AG10803 (cell line): ENCODE results near the gene ASF1B.

ENCODE experiments used
- DNase-seq: peaks from one replicate; pipeline ENCODE4 v3.0.0; 2010; ENCODE audit warnings: low read depth
- H3K4me3 ChIP-seq: 2 replicates; pipeline ENCODE4 v1.5.1; 2011; ENCODE audit warnings: mild to moderate bottlenecking, low read length, control low read depth
- TF ChIP-seq, protein P1 (sequence below): conservative IDR thresholded peaks from 2 replicates; pipeline ENCODE4 v1.5.1; 2011; ENCODE audit warnings: mild to moderate bottlenecking, low read length, control low read depth, inconsistent platforms

ASF1B gene

DNA sequence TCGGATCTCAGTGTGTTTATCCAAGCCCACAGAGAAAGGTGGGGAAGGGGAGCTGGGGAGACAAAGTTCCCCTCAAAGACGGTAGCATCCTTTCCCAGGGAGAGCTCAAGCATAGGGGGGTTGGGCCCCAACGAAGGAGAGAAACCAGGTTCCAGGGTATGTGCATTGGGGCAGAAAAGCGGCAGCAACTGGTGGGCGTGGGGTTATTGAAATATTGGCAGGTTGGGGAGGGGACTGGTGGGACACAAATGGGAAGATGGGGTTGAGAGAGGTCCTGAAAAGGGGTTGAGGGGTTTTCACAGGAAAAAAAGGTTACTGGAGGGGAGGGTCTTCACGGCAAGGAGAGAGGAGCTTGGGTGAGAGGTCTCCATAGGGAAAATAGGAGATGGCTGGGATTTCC, 1.0 kb downstream of the ASF1B start:
- H3K4me3 ChIP-seq: peak overlapping the region; percentile 71
- TF ChIP-seq, protein P1, sequence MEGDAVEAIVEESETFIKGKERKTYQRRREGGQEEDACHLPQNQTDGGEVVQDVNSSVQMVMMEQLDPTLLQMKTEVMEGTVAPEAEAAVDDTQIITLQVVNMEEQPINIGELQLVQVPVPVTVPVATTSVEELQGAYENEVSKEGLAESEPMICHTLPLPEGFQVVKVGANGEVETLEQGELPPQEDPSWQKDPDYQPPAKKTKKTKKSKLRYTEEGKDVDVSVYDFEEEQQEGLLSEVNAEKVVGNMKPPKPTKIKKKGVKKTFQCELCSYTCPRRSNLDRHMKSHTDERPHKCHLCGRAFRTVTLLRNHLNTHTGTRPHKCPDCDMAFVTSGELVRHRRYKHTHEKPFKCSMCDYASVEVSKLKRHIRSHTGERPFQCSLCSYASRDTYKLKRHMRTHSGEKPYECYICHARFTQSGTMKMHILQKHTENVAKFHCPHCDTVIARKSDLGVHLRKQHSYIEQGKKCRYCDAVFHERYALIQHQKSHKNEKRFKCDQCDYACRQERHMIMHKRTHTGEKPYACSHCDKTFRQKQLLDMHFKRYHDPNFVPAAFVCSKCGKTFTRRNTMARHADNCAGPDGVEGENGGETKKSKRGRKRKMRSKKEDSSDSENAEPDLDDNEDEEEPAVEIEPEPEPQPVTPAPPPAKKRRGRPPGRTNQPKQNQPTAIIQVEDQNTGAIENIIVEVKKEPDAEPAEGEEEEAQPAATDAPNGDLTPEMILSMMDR: no peak
- no peak for DNase-seq

DNA sequence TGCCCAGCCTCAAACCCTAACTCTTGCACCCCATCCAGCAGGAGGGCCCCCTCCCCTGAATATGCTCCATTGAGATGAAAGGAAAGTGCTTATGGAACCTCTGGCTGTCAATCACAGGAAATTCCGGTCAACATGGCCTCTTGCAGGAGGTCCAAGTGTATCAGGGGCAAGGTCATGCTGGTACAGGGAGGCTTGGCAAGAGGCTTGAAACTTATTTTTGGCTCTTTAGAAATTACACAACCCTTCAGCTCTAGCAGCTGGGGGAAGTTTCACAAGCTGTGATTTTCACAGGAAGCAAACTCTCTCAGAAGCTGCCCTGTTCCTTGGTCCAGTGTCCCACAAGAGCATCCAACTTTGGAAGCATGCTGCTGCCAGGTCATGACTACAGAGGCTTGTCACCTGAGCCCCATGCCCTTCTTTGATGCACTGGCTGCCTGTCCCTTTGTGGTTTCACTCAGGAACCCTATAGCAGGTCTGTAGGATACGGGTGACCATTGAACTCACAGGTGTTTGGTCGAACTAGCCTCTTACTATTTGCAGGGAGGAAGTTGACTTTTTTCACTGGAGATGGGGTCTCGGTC, 8.4 kb downstream of the ASF1B start:
- H3K4me3 ChIP-seq: no peak overlapping the region
- TF ChIP-seq, protein P1: no peak
- peak; percentile 44 for DNase-seq

DNA sequence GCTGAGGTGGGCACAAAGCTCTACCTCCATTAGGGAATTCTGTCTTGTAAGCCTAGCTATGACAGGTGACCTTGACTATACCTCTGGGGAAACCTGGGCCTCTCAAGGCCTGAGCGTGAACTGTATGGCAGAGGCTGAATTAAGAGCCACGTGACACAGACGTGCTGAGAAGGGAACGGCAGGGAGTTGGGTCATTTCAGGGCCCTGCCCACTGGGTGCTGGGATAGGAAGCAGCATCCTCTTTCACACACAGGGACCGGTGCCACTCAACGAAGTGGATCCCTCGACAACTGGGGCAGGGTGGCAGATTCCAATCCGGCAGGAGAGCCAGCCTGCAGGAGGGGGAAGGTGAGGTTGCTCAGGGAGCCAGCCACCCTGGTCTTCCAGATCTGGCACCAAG, 9.2 kb downstream of the ASF1B start:
- TF ChIP-seq, protein P1: no peak
- no peak for DNase-seq
- no peak overlapping the region for H3K4me3 ChIP-seq

DNA sequence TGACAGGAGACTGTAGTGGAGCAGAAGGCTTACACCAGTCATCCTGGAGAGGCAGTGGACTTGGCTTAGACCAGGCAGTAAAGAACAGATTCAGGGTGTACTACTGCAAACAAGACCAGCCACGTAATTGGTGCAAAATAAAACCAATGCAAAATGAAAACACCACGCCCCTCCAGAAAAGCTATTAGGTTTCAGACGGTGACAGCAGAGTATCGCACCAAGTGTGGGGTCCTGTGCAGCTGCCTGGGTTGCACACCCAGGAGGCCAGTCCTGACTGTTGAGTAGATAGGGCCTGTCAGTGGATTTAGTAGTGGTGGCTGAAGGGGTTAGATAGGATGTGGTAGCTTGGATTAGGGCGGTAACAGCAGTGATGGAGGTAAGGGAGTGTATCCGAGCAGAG, 13.5 kb downstream of the ASF1B start:
- DNase-seq: no peak
- TF ChIP-seq, protein P1: no peak
- no peak overlapping the region for H3K4me3 ChIP-seq

DNA sequence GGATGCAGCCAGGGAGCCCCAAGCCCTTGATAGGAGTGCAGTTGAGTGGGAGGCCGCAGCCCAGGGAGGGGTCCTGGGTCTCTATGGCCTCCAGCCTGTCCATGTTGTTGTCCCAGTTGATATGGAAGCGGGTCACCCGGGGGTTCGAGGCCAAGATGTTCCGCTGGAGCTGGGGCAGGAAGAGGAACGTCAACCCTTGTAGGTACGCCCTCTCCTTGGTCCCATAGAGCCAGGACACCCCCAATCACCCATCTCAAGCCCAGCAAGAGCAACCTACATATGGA, 15.9 kb downstream of the ASF1B start:
- no peak for DNase-seq
- TF ChIP-seq, protein P1: no peak
- no peak overlapping the region for H3K4me3 ChIP-seq

DNA sequence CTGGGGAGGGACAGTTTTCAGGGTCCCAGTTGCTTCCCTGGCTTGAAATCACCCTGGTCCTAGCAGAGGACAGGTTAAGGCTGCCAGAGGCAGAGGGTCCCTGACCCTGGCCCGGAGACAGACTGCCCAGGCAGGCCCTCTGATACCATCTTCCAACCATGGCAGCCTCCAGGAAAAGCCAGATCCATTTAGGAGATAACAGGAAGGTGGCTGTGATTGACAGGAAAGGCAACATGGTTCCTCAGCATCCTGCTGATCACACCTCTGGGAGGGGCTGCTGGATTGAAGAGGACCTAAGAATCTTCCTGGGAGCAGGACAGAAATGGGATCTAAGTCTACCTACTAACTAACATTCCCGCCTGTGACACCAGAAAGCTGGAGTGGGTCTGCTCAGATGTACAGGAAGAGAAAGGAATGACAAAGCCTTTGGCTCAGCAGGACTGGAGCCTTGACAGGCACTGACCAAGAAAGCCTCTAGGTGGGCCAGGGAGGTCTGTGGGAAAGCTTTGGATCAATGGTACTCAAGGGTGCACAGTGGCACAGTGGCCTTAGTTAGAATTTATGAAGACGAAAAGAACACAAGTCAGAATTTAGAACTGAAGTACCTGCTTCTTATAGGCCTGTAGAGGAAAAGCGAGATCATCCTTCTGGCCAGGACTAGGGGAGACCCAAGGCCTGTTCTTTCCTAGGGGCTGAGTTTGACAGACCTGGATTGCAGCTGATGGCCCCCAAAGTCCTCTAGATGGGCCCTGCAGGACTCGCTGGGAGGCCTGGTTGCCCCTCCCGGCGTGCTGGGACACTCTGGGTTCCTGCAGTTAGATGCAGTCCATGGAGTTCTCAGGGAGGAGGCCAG, 16.5 kb downstream of the ASF1B start:
- H3K4me3 ChIP-seq: no peak overlapping the region
- DNase-seq: no peak
- TF ChIP-seq, protein P1: no peak

DNA sequence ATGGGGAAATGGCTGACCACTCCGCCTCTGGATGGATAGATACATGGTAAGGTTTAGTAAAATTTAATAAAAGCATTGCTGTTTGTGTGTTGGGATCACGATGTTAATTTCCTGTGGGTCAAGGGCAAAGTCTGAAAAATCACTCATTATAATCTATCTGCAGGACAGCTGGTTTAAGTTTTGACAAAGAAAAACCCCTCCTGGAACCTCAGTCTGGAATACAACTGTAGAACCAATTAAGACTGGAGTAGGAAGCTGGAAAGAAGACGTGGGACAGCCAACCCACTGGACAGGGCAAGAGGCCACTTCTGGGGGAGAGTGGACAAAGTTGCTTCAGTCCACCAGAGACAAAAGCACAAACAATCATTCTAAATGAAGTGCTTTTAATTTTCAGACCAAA, 17.2 kb downstream of the ASF1B start:
- H3K4me3 ChIP-seq: peak overlapping the region; percentile 66
- TF ChIP-seq, protein P1: no peak
- DNase-seq: no peak
